Measurements from ENCODE around the gene DYNC1H1. TPM values are rescaled to one million over a fixed set of nuclear protein-coding genes. Genes with fewer than 3 reads are reported as not detected.
A peak's percentile ranks its signal among the peaks of the same experiment; 100 is the strongest.

The DYNC1H1 gene
- total RNA-seq, 1 experiment from 2014 or later, result 606 TPM

DNA sequence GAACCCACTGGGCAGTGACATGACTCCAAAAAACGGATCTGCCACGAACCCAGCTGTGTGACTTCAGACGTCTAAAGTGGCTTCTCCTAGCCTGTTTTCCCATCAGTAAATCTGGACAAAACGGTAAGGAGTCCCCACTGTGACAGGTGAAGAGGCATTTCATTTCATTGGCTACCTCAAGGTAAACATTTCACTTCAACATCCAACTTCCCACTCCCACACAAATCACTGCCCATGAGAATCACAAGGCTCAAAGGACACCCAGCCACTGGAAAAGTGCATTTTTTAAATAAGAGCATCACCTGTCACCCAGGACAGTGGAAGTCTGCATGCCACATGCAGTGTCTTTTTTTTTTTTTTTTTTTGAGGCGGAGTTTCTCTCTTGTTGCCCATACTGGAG, 94.6 kb downstream of the DYNC1H1 start:
- intact Hi-C loops (cut with micrococcal nuclease), result no loop called here
- Histone ChIP-seq H4K20me1 (ENCODE audit: low read length) (no peaks in the 10 kb centered on the region), H2AFZ (ENCODE audit: low read length) (no peak overlapping the region), H3F3A (ENCODE audit: low read length, unreplicated experiment) (peaks cover 10% of the 10 kb centered on the region), H3K4me1 (ENCODE audit: insufficient read depth, low read length) (peaks cover 6% of the 10 kb centered on the region), H3K4me3 (ENCODE audit: low read length) (no peak overlapping the region), H3K36me3 (ENCODE audit: low read depth, low read length) (peaks cover 4% of the 10 kb centered on the region; the same call in 1 of the 2 replicates), H3K9me3 (ENCODE audit: low read length) (no peaks in the 10 kb centered on the region), H3K9ac (ENCODE audit: low read length) (no peak overlapping the region), H3K79me2 (ENCODE audit: low read length) (no peaks in the 10 kb centered on the region), H3K27ac (ENCODE audit: low read length) (no peak overlapping the region), H3K27me3 (ENCODE audit: low read length) (no peaks in the 10 kb centered on the region), H3K9me2 (replicated peaks; ENCODE audit: low read length) (no peaks in the 10 kb centered on the region), H3K4me2 (ENCODE audit: low read length) (no peak overlapping the region)
- DNase-seq (no peak), ATAC-seq (no peak)
- POLR2A ChIA-PET (ENCODE audit: unreplicated experiment), result no interaction called here
- no TSS peak for BruUV-seq (replicated peaks)
- CTCF ChIA-PET, result no interaction called here
- TF ChIP-seq EZH2 (IDR thresholded peaks at IDR 0.05; ENCODE audit: low read length, unreplicated experiment) (no peak), CTCF (conservative IDR thresholded peaks at IDR 0.05; ENCODE audit: low read depth, low read length) (no peak), EZH2phosphoT487 (IDR thresholded peaks at IDR 0.05; ENCODE audit: borderline replicate concordance, low read length) (no peak)

GRCh38 chr14:102063109-102063807, 98.9 kb downstream of the DYNC1H1 start:
- intact Hi-C loops (cut with micrococcal nuclease), result loop anchor here (1.0 to 10.0 kb wide), 4 partner anchors 8 to 252 kb away; partner anchors contain the start of genes HSP90AA1 and ZNF839
- no peaks in the 10 kb centered on the region for H3K79me2 ChIP-seq (ENCODE audit: low read length)
- peak overlapping the region; percentile 43 for H3K4me3 ChIP-seq (ENCODE audit: low read length)
- no peaks in the 10 kb centered on the region for H3K9me3 ChIP-seq (ENCODE audit: low read length)
- H3K9ac ChIP-seq (ENCODE audit: low read length), result peak overlapping the region; percentile 25
- no peaks in the 10 kb centered on the region for H4K20me1 ChIP-seq (ENCODE audit: low read length)
- H3K4me2 ChIP-seq (ENCODE audit: low read length), result peak overlapping the region; percentile 73
- H3K9me2 ChIP-seq (replicated peaks; ENCODE audit: low read length), result no peaks in the 10 kb centered on the region
- POLR2A ChIA-PET (ENCODE audit: unreplicated experiment), result interaction anchor here (0.5 to 0.6 kb wide), 4 partner anchors 25 to 1859 kb away, joined by 5 to 18 read pairs (median 12); partner anchors contain the start of gene WDR20
- DNase-seq (peak; percentile 96), ATAC-seq (peak; percentile 94)
- no peaks in the 10 kb centered on the region for H3K36me3 ChIP-seq (ENCODE audit: low read depth, low read length)
- H3K27me3 ChIP-seq (ENCODE audit: low read length), result no peaks in the 10 kb centered on the region
- H3K27ac ChIP-seq (ENCODE audit: low read length), result peak overlapping the region; percentile 31
- TF ChIP-seq EZH2 (IDR thresholded peaks at IDR 0.05; ENCODE audit: low read length, unreplicated experiment) (no peak), EZH2phosphoT487 (IDR thresholded peaks at IDR 0.05; ENCODE audit: borderline replicate concordance, low read length) (no peak), CTCF (conservative IDR thresholded peaks at IDR 0.05; ENCODE audit: low read depth, low read length) (peak; percentile 69)
- no TSS peak for BruUV-seq (replicated peaks)
- CTCF ChIA-PET, result interaction anchor here (0.6 to 2.1 kb wide), 4 partner anchors 17 to 109 kb away, joined by 3 to 16 read pairs (median 5); no protein-coding TSS in a partner anchor
- peaks cover 8% of the 10 kb centered on the region for H3K4me1 ChIP-seq (ENCODE audit: insufficient read depth, low read length)
- peaks cover 2% of the 10 kb centered on the region for H3F3A ChIP-seq (ENCODE audit: low read length, unreplicated experiment)
- H2AFZ ChIP-seq (ENCODE audit: low read length), result peak overlapping the region; percentile 60
